ENCODE measurements around the gene SLC35G6.
"Not testable (repeated sequence)": the region's sequence is repeated elsewhere in the genome, so short reads cannot be mapped to it uniquely, and the experiment has no call there.

The SLC35G6 gene

GRCh38 chr17:7479213-7480088 lies 1.8 kb upstream of the SLC35G6 start, which contains the start of gene ZBTB4:
ZBTB4 (minus strand) TSS chr17:7479631; CDS start chr17:7466801, 12,830 bp downstream.
- DNase-seq, result peak; percentile 81

DNA sequence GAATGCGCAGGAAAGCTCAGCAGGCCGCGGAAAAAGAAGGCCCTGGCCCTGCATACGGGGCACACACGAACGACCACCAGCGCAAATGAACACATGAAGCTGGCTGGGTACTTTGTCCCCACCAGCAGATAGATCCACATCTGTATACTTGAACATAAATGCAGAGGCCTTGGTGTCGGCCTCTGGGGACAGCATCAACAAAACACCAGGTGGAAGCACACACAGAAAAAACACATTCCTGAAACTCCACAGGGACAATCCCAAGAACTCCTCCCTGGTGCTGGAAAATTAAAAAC lies 1.2 kb upstream of the SLC35G6 start:
- DNase-seq, result no peak

DNA sequence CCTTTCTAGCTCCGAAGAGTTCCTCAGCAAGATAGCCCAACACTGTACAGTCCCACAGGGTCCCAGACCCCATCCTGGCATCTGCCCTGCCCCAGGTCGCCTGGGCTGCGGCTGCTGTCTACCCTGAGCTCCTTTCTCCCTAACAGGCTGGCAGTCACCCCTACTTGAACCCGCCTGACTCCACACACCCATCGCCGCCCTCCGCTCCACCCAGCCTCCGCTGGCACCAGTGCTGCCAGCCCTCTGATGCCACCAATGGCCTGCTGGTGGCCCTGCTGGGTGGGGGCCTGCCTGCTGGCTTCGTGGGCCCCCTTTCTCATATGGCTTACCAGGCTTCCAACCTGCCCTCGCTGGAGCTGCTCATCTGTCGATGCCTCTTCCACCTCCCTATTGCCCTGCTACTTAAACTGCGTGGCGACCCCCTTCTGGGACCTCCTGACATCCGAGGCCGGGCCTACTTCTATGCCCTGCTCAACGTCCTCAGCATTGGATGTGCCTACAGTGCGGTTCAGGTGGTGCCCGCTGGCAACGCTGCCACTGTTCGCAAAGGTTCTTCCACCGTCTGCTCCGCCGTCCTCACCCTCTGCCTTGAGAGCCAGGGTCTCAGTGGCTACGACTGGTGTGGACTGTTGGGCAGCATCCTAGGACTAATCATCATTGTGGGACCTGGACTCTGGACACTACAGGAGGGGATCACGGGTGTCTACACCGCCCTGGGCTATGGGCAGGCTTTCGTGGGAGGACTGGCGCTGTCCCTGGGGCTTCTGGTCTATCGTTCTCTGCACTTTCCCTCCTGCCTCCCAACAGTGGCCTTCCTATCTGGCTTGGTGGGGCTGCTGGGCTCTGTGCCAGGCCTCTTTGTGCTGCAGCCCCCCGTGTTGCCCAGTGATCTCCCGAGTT lies 846 bp downstream of the SLC35G6 start:
- not testable (repeated sequence) for DNase-seq

- DNase-seq, result not testable (repeated sequence)
These were observed 1.5 kb downstream of the SLC35G6 start for GRCh38 chr17:7482742-7483088.

- DNase-seq, result peak; percentile 96
These were observed 2.2 kb downstream of the SLC35G6 start for GRCh38 chr17:7483255-7484066.

DNA sequence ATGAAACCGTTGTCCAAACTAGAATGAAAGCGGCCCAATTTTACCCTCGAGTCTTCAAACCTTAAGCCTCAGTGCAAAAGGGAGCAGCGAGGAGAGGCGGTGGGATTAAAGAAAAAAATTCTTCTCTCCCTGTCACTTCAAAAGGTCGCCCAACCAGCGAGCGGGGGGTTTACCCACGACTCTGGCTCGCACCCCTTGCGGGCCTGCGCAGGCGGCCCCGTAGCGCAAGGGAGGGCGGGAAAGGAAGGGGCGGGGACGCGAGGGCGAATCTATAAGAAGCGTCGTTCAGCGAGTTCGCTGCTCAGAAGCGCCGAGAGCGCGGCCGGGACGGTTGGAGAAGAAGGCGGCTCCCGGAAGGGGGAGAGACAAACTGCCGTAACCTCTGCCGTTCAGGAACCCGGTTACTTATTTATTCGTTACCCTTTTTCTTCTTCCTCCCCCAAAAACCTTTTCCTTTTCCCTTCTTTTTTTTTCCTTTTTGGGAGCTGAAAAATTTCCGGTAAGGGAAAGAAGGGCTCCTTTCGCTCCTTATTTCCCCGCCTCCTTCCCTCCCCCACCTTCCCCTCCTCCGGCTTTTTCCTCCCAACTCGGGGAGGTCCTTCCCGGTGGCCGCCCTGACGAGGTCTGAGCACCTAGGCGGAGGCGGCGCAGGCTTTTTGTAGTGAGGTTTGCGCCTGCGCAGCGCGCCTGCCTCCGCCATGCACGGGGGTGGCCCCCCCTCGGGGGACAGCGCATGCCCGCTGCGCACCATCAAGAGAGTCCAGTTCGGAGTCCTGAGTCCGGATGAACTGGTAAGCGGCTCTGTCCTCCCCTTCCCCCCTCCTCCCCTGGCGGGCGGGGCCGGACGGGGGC lies 3.0 kb downstream of the SLC35G6 start, which contains the start of gene POLR2A:
POLR2A (plus strand) TSS at position 300 of the 852 bp plus-strand sequence.
- peak; percentile 97 for DNase-seq

- DNase-seq, result no peak
These were observed 3.7 kb downstream of the SLC35G6 start for GRCh38 chr17:7484919-7485377.

- no peak for DNase-seq
These were observed 4.9 kb downstream of the SLC35G6 start for GRCh38 chr17:7486181-7486580.

DNA sequence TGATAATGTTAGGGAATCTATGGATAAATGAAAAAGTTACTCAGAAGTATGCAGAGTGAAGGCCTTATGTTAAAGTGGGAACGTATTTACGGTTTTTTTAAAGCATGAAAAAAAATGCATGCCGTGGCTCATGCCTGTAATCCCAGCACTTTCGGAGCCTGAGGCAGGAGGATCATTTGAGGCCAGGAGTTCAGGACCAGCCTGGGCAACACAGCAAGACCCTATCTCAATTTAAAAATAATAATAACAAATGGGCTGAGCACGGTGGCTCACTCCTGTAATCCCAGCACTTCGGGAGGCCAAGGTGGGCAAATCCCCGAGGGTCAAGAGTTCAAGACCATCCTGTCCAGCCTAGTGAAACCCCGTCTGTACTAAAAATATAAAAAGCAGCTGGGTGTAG lies 8.9 kb downstream of the SLC35G6 start:
- no peak for DNase-seq

GRCh38 chr17:7491583-7491982 lies 10.3 kb downstream of the SLC35G6 start:
- DNase-seq, result no peak

- no peak for DNase-seq
These were observed 12.7 kb downstream of the SLC35G6 start for GRCh38 chr17:7493941-7494340.

GRCh38 chr17:7495906-7496434 lies 14.7 kb downstream of the SLC35G6 start:
- no peak for DNase-seq

GRCh38 chr17:7496470-7497183 lies 15.4 kb downstream of the SLC35G6 start:
- no peak for DNase-seq

DNA sequence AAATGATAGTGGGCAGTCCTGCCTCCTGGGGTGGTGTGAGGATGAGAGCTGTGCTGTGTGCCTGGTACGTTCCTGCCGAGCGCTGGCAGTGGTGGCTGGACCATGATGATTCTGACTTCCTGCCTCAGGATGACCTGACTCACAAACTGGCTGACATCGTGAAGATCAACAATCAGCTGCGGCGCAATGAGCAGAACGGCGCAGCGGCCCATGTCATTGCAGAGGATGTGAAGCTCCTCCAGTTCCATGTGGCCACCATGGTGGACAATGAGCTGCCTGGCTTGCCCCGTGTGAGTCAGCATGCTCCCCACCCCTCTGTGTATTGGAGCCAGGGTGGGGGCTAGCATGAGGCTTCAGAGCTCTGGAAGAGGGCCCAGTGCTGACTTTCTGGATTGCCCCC lies 16.0 kb downstream of the SLC35G6 start:
- DNase-seq, result no peak

DNA sequence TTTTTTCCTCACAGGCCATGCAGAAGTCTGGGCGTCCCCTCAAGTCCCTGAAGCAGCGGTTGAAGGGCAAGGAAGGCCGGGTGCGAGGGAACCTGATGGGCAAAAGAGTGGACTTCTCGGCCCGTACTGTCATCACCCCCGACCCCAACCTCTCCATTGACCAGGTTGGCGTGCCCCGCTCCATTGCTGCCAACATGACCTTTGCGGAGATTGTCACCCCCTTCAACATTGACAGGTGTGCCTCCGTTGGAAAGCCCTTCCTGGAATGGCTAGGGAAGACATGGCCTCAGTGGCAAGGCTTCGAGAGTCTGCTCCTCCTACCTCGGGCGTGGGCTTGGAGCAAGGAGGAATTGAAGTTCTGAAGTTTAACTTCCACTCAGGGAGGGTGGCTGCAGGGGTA lies 16.4 kb downstream of the SLC35G6 start:
- DNase-seq, result no peak

DNA sequence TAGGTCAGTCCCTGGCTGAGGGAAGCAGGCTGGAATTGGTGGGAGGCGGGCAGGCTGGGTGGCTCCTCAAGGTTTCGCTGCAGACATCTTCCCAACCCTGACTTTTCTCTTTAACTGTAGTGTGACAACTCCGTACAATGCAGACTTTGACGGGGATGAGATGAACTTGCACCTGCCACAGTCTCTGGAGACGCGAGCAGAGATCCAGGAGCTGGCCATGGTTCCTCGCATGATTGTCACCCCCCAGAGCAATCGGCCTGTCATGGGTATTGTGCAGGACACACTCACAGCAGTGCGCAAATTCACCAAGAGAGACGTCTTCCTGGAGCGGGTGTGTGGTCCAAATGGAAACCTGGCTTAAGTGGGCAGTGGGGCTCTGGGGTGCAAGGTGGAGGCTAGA lies 17.9 kb downstream of the SLC35G6 start:
- DNase-seq, result no peak

DNA sequence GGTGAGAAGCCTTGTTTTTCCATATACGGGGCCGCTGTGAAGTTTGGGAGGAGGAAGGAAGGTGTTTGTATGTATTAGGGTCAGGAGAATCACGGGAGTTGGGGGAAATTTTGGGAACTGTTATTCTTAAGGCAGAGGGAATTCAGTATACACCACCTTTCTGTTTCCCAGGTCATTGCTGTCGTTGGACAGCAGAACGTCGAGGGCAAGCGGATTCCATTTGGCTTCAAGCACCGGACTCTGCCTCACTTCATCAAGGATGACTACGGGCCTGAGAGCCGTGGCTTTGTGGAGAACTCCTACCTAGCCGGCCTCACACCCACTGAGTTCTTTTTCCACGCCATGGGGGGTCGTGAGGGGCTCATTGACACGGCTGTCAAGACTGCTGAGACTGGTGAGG lies 20.5 kb downstream of the SLC35G6 start:
- DNase-seq, result no peak

DNA sequence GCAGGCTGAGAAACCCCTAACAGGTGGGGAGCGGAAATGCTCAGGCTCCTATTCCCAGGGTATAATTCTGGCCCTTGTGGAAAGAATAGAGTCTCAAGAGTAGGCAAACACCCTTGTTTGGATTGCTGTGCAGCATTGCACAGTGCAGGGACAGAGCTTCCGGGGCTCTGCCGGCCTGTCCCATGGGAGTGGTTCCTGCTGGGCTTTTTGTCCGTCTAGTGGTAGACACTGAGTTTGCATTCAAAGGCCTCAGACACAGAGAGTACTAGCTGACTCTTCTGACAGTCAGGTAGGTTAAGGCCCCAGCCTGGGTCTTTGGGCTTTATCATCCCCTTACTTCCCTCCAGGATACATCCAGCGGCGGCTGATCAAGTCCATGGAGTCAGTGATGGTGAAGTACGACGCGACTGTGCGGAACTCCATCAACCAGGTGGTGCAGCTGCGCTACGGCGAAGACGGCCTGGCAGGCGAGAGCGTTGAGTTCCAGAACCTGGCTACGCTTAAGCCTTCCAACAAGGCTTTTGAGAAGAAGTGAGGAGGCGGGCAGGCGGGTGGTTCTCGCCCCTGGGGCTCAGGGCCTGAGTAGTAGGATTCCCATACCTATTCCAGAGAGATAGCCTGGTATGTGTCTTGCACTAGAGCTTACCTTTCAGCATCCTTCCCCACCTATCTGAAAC lies 21.1 kb downstream of the SLC35G6 start:
- no peak for DNase-seq

- DNase-seq, result peak; percentile 24
These were observed 21.7 kb downstream of the SLC35G6 start for GRCh38 chr17:7502987-7503386.

DNA sequence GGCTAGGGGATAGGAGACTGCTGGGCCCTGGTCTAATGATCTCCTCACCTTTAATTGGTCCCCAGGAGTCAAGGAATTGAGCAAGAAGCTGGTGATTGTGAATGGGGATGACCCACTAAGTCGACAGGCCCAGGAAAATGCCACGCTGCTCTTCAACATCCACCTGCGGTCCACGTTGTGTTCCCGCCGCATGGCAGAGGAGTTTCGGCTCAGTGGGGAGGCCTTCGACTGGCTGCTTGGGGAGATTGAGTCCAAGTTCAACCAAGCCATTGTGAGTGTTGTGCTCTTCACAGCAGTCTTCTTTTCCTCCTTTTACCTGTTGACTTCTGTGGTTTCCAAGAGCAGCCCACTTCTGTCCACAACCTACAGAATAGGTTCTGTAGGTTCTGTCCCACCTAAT lies 22.3 kb downstream of the SLC35G6 start:
- no peak for DNase-seq
